ENCODE results near the gene EPGN.

DNA sequence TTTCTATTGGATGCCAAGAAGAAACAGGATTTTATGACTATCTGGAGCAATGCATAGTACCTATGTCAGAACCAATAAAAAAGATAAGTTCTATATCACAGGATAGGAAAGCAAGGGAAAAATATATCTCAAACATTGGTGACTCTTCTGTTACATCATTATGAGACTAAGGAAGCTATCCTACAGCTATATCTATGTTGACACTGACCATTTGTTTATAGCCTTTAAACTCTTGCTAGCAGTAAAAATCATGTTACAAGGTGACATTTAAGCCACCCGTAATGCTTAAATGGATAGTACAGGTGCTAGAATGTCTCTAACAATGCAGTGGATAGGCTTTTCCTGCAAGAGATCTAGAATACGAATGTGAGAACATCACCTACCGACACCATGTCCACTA is 28.6 kb upstream of the EPGN start:
- TF ChIP-seq RAD21 (IDR thresholded peaks at IDR 0.05 in 1 of 2, conservative IDR thresholded peaks at IDR 0.05 in 1 of 2; ENCODE audit: low read depth in 2 of 2, low read length in 2 of 2) (no peak), FOSL1 (IDR thresholded peaks at IDR 0.05; ENCODE audit: insufficient read depth, low read depth, low read length) (no peak)
- TF ChIP-seq, protein P1, sequence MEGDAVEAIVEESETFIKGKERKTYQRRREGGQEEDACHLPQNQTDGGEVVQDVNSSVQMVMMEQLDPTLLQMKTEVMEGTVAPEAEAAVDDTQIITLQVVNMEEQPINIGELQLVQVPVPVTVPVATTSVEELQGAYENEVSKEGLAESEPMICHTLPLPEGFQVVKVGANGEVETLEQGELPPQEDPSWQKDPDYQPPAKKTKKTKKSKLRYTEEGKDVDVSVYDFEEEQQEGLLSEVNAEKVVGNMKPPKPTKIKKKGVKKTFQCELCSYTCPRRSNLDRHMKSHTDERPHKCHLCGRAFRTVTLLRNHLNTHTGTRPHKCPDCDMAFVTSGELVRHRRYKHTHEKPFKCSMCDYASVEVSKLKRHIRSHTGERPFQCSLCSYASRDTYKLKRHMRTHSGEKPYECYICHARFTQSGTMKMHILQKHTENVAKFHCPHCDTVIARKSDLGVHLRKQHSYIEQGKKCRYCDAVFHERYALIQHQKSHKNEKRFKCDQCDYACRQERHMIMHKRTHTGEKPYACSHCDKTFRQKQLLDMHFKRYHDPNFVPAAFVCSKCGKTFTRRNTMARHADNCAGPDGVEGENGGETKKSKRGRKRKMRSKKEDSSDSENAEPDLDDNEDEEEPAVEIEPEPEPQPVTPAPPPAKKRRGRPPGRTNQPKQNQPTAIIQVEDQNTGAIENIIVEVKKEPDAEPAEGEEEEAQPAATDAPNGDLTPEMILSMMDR (IDR thresholded peaks at IDR 0.05; ENCODE audit: control extremely low read depth in 1 of 3, insufficient read depth in 1 of 3, low read depth in 1 of 3, low read length in 3 of 3), result no peak

Measured in H1 (cell line).